HepG2 (cell line): ENCODE measurements around the gene PLXNA4. TPM values are rescaled to one million over a fixed set of nuclear protein-coding genes. Genes with fewer than 3 reads are reported as not detected.

Experiments
- DPF2 ChIP-seq: sonication (generic); formaldehyde crosslinking; IDR thresholded peaks from 2 replicates; pipeline ENCODE4 v1.4.0; 2020; ENCODE audit warnings: mild to moderate bottlenecking, low read depth, missing genetic modification reagents, borderline replicate concordance
- E2F5 ChIP-seq: sonication (generic); formaldehyde crosslinking; conservative IDR thresholded peaks from 2 replicates; pipeline ENCODE4 v1.4.0; 2020; ENCODE audit warnings: missing genetic modification reagents
- FOSL2 ChIP-seq: sonication (generic); formaldehyde crosslinking; IDR thresholded peaks from 2 replicates; pipeline ENCODE4 v1.4.0; 2020; ENCODE audit warnings: missing genetic modification reagents
- GLI4 ChIP-seq: sonication (generic); formaldehyde crosslinking; IDR thresholded peaks from 2 replicates; pipeline ENCODE4 v1.5.1; 2020; ENCODE audit warnings: missing genetic modification reagents, mild to moderate bottlenecking, moderate library complexity, borderline replicate concordance
- HMG20A ChIP-seq: IDR thresholded peaks from 2 replicates; pipeline ENCODE4 v1.6.1; 2016; ENCODE audit warnings: borderline replicate concordance
- ISL2 ChIP-seq: sonication (generic); formaldehyde crosslinking; IDR thresholded peaks from 2 replicates; pipeline ENCODE4 v1.5.0; 2020; ENCODE audit warnings: missing genetic modification reagents
- MBD4 ChIP-seq: IDR thresholded peaks from 2 replicates; pipeline ENCODE4 v1.6.1; 2012; ENCODE audit warnings: low read length, inconsistent platforms, borderline replicate concordance
- MIER3 ChIP-seq: IDR thresholded peaks from 2 replicates; pipeline ENCODE4 v1.6.1; 2016; ENCODE audit warnings: missing compliant biosample characterization, borderline replicate concordance
- NFIC ChIP-seq: IDR thresholded peaks from 2 replicates; pipeline ENCODE4 v1.6.1; 2012; ENCODE audit warnings: mild to moderate bottlenecking, low read length, inconsistent platforms
- NR2F1 ChIP-seq, 2 experiments: fragments of 450-650 bp in 1 of 2; formaldehyde crosslinking in 1 of 2; IDR thresholded peaks; 2 replicates each; pipeline versions ENCODE4 v1.5.0 to v1.6.1; 2016 to 2020; ENCODE audit warnings: mild to moderate bottlenecking in 1 of 2, missing compliant biosample characterization in 1 of 2, missing genetic modification reagents in 1 of 2, moderate library complexity in 1 of 2
- NR2F2 ChIP-seq: IDR thresholded peaks from 2 replicates; pipeline ENCODE4 v1.6.1; 2012; ENCODE audit warnings: low read depth, inconsistent platforms, borderline replicate concordance
- PATZ1 ChIP-seq: sonication (generic); formaldehyde crosslinking; IDR thresholded peaks from 2 replicates; pipeline ENCODE4 v1.4.0; 2020; ENCODE audit warnings: missing genetic modification reagents
- PBX2 ChIP-seq: IDR thresholded peaks from 2 replicates; pipeline ENCODE4 v1.6.1; 2016; ENCODE audit warnings: control low read depth
- SETDB1 ChIP-seq: sonication (generic); formaldehyde crosslinking; IDR thresholded peaks from 2 replicates; pipeline ENCODE4 v1.5.1; 2020; ENCODE audit warnings: missing genetic modification reagents, mild to moderate bottlenecking, borderline replicate concordance
- TFE3 ChIP-seq: IDR thresholded peaks from 2 replicates; pipeline ENCODE4 v1.6.1; 2016
- THAP11 ChIP-seq: IDR thresholded peaks from 2 replicates; pipeline ENCODE4 v1.6.1; 2016; ENCODE audit warnings: missing biosample characterization, missing genetic modification reagents
- TRAFD1 ChIP-seq: sonication (generic); formaldehyde crosslinking; IDR thresholded peaks from 2 replicates; pipeline ENCODE4 v1.5.1; 2020; ENCODE audit warnings: missing genetic modification reagents, mild to moderate bottlenecking, borderline replicate concordance
- ZBTB42 ChIP-seq: sonication (generic); formaldehyde crosslinking; IDR thresholded peaks from 2 replicates; pipeline ENCODE4 v1.5.0; 2020; ENCODE audit warnings: mild to moderate bottlenecking, missing genetic modification reagents
- ZFY ChIP-seq: sonication (generic); formaldehyde crosslinking; IDR thresholded peaks from 2 replicates; pipeline ENCODE4 v1.4.0; 2020; ENCODE audit warnings: missing genetic modification reagents
- ZMAT3 ChIP-seq: sonication (generic); formaldehyde crosslinking; conservative IDR thresholded peaks from 2 replicates; pipeline ENCODE4 v1.7.0; 2021; ENCODE audit warnings: missing genetic modification reagents
- ZNF296 ChIP-seq: sonication (generic); formaldehyde crosslinking; conservative IDR thresholded peaks from 2 replicates; pipeline ENCODE4 v1.5.0; 2020; ENCODE audit warnings: mild to moderate bottlenecking, missing genetic modification reagents
- ZNF605 ChIP-seq: sonication (generic); formaldehyde crosslinking; IDR thresholded peaks from 2 replicates; pipeline ENCODE4 v1.8.0; 2022; ENCODE audit warnings: mild to moderate bottlenecking, missing genetic modification reagents
- polyA plus RNA-seq, 8 experiments: library from polyadenylated mRNA; depleted of rRNA in 3 of 8; stranded (reverse) in 7 of 8; unstranded in 1 of 8; fragments of >200 nt; fragmentation: Illumina TruSeq in 4 of 8; extraction: Trizol in 4 of 8; gene quantifications; 2 replicates each; pipeline versions ENCODE4 v1.2.1 to v1.2.3, GENCODE V29; 2011 to 2016; ENCODE audit warnings: low read depth in 4 of 8, missing spikeins in 1 of 8, mixed read lengths in 1 of 8; ENCODE audit not compliant: insufficient read depth in 1 of 8
- total RNA-seq, 5 experiments: library from RNA; depleted of rRNA; stranded (reverse); fragments of >200 nt; fragmentation: Illumina TruSeq; extraction: Trizol; gene quantifications; 2 replicates each; pipeline ENCODE4 v1.2.3, GENCODE V29; 2016; ENCODE audit warnings: low read depth in 1 of 5
- TF ChIP-seq, protein P1 (sequence below): sonication (generic); formaldehyde crosslinking; conservative IDR thresholded peaks from 2 replicates; pipeline ENCODE4 v1.8.1; 2023; ENCODE audit warnings: missing genetic modification reagents

PLXNA4 gene
- total and polyA plus RNA-seq, 2 of the 13 experiments (the other 11 are each of a cell fraction or from before 2014, with no cell fraction given), result 0.01 to 0.04 TPM

DNA sequence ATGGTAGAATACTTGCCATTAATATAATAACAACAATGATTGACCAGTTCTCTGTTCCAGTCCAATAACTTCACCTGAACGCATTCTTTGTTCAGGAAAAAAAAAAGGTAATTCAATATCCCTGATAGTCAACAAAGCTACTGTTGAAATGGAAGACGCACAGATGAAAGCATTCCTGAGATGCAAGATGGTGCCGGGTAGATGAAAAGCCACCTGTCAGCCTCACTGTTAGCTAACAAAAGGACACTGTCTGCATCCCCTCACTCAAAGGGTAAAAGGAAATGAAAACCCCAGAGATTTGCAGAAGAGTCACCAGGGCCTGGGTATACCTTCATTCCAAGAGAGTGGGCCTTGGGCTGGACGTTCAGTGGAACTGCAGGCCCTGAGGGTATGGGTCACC is 357.4 kb downstream of the PLXNA4 start (continued):
- TF ChIP-seq TRAFD1 (CRISPR knock-in tag) (no peak), HMG20A (CRISPR knock-in tag) (peak; percentile 86), TFE3 (peak; percentile 55; the same call in 1 of the 2 replicates), ZNF296 (no peak), E2F5 (CRISPR knock-in tag) (no peak), PATZ1 (CRISPR knock-in tag) (peak; percentile 35; the same call in 1 of the 2 replicates), PBX2 (CRISPR knock-in tag) (no peak), ISL2 (CRISPR knock-in tag) (peak; percentile 90), SETDB1 (CRISPR knock-in tag) (no peak), DPF2 (CRISPR knock-in tag) (peak; percentile 23; the same call in 1 of the 2 replicates), GLI4 (CRISPR knock-in tag) (no peak), THAP11 (CRISPR knock-in tag) (peak; percentile 42), MBD4 (no peak), MIER3 (peak; percentile 28; the same call in 1 of the 2 replicates), ZMAT3 (CRISPR knock-in tag) (no peak), NR2F2 (peak; percentile 45; the same call in 1 of the 2 replicates), FOSL2 (peak; percentile 42; the same call in 1 of the 2 replicates), ZFY (CRISPR knock-in tag) (no peak), ZBTB42 (CRISPR knock-in tag) (no peak), ZNF605 (CRISPR knock-in tag) (no peak), NFIC (0 out of 2 replicates have a peak, but pooled peaks have one; percentile 59), NR2F1 (CRISPR knock-in tag; IDR thresholded peaks at IDR 0.05) (no peak)
- TF ChIP-seq, protein P1, sequence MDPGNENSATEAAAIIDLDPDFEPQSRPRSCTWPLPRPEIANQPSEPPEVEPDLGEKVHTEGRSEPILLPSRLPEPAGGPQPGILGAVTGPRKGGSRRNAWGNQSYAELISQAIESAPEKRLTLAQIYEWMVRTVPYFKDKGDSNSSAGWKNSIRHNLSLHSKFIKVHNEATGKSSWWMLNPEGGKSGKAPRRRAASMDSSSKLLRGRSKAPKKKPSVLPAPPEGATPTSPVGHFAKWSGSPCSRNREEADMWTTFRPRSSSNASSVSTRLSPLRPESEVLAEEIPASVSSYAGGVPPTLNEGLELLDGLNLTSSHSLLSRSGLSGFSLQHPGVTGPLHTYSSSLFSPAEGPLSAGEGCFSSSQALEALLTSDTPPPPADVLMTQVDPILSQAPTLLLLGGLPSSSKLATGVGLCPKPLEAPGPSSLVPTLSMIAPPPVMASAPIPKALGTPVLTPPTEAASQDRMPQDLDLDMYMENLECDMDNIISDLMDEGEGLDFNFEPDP (CRISPR knock-in tag), result no peak
